Measurements from ENCODE around the gene ALOX5AP.

The ALOX5AP gene

GRCh38 chr13:30708541-30708940, 26.8 kb upstream of the ALOX5AP start:
- Mint-ChIP-seq H3K36me3 (ENCODE audit: low read depth) (no peaks in the 10 kb centered on the region), H3K27me3 (no peaks in the 10 kb centered on the region), H3K4me3 (no peak overlapping the region), H3K27ac (no peak overlapping the region), H3K9me3 (no peaks in the 10 kb centered on the region), H3K4me1 (ENCODE audit: low read depth) (peaks cover 20% of the 10 kb centered on the region)

DNA sequence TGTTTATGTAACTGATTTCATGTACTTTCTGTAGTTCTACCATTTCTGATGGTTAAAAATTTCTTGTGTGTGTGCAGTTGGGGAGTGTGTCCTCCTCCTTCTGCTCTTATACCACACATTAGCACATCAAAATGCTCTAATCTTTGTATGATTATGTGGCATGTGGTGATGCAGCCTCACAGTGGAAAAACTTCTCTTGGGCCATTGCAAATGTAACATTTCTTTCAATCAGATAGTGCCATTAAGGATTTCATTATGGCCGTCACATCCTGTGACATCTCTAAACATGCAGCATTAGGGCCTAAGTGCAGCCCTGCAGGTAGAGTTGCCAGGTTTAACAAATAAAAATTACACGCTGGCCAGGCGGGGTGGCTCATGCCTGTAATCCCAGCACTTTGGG, 24.9 kb upstream of the ALOX5AP start:
- no peak overlapping the region for H3K4me3 Mint-ChIP-seq
- H3K27ac Mint-ChIP-seq: no peak overlapping the region
- H3K4me1 Mint-ChIP-seq (ENCODE audit: low read depth): peaks cover 26% of the 10 kb centered on the region
- no peaks in the 10 kb centered on the region for H3K27me3 Mint-ChIP-seq
- no peaks in the 10 kb centered on the region for H3K9me3 Mint-ChIP-seq
- H3K36me3 Mint-ChIP-seq (ENCODE audit: low read depth): no peaks in the 10 kb centered on the region

DNA sequence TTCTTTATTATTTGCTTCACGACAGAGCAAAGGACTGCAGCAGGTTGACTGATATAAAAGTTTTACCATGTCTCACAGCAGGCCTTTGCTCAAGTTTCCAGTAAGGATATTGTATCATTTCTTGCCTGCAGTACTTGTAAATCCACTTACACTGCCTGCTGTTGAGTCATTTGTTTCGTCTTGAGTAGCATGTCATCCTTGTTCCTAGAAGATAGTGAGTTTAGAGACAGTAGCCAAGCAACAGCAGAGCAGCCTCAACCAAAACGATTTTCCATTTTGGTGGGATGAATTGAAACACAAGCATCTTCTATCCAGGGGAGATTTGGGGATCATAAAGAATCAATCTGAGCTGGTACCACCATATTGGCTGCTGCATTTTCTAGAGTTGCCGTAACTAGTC, 24.0 kb upstream of the ALOX5AP start:
- no peaks in the 10 kb centered on the region for H3K36me3 Mint-ChIP-seq (ENCODE audit: low read depth)
- H3K9me3 Mint-ChIP-seq: no peaks in the 10 kb centered on the region
- H3K27me3 Mint-ChIP-seq: no peaks in the 10 kb centered on the region
- H3K27ac Mint-ChIP-seq: no peak overlapping the region
- H3K4me3 Mint-ChIP-seq: no peak overlapping the region
- H3K4me1 Mint-ChIP-seq (ENCODE audit: low read depth): peaks cover 26% of the 10 kb centered on the region

DNA sequence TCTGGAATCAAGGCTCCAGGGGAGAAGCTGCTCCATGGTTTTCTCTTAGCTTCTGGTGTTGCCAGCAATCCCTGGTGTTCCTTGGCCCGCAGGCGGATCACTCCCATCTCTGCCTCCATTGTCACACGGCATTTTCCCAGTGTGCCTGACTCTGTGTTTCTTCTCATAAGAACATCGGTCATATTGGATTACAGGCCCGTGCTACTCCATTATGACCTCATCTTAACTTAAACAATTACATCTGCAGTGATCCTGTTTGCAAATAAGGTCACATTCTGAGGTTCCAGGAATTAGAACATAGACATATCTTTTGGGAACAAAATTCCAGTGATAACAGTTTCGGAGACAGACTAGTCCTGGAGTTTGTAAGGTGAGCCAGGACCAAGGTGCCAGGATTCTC, 23.5 kb upstream of the ALOX5AP start:
- Mint-ChIP-seq H3K9me3 (no peaks in the 10 kb centered on the region), H3K4me3 (no peak overlapping the region), H3K36me3 (ENCODE audit: low read depth) (no peaks in the 10 kb centered on the region), H3K27ac (no peak overlapping the region), H3K4me1 (ENCODE audit: low read depth) (peaks cover 26% of the 10 kb centered on the region), H3K27me3 (no peaks in the 10 kb centered on the region)

DNA sequence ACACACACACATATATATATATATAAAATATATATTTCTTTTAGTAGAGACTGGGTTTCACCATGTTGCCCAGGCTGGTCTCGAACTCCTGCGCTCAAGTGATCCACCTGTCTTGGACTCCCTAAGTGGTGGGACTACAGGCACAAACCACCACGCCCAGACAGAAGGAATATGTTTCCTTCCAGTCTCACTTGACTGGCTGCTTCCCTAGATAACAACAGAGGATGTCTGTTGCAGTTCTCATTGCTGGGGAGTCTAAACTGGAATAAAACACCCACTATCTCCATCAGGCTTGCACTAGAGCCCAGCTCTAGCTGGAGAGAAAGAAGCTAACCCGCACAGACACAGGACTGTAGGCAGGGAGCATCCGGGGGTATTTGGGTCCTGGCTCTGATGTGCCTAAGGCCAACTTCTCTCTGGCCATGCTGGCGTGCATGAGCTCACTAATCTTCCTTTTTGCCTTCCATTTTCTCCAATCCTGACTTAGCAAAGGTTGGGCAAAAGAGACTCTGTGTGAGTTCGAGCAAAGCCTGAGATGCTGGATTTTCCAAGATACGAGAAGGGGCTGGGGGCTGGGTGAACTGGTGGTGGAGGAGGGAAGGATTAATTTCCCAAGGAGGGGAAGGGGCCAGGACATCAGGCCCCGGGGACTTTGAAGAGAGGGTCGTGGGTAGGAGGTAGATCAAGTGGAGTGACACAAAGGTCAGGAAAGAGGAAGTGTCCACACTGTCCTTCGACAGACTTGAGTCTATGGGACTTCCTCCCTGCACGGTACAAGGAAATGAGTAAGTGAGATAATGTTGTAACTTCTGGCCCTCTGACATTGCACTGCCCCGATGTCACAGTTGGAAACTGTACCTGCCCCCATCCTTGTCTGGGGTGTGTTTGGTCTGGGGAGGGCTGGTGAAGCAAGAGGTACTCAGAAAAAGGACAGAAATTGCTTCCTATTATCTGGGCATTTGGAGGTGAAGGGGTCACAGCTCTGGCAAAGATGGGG, 22.5 kb upstream of the ALOX5AP start:
- Mint-ChIP-seq H3K4me3 (no peak overlapping the region), H3K4me1 (ENCODE audit: low read depth) (peaks cover 26% of the 10 kb centered on the region), H3K36me3 (ENCODE audit: low read depth) (no peaks in the 10 kb centered on the region), H3K27ac (no peak overlapping the region), H3K27me3 (no peaks in the 10 kb centered on the region), H3K9me3 (no peaks in the 10 kb centered on the region)

GRCh38 chr13:30714629-30715371, 20.5 kb upstream of the ALOX5AP start:
- Mint-ChIP-seq H3K4me1 (ENCODE audit: low read depth) (peaks cover 36% of the 10 kb centered on the region), H3K4me3 (no peak overlapping the region), H3K27me3 (no peaks in the 10 kb centered on the region), H3K27ac (no peak overlapping the region), H3K36me3 (ENCODE audit: low read depth) (no peaks in the 10 kb centered on the region), H3K9me3 (no peaks in the 10 kb centered on the region)

- Mint-ChIP-seq H3K36me3 (ENCODE audit: low read depth) (no peaks in the 10 kb centered on the region), H3K9me3 (no peaks in the 10 kb centered on the region), H3K27ac (no peak overlapping the region), H3K27me3 (no peaks in the 10 kb centered on the region), H3K4me3 (no peak overlapping the region), H3K4me1 (ENCODE audit: low read depth) (peaks cover 40% of the 10 kb centered on the region)
These were observed 20.0 kb upstream of the ALOX5AP start for GRCh38 chr13:30715372-30715756.

DNA sequence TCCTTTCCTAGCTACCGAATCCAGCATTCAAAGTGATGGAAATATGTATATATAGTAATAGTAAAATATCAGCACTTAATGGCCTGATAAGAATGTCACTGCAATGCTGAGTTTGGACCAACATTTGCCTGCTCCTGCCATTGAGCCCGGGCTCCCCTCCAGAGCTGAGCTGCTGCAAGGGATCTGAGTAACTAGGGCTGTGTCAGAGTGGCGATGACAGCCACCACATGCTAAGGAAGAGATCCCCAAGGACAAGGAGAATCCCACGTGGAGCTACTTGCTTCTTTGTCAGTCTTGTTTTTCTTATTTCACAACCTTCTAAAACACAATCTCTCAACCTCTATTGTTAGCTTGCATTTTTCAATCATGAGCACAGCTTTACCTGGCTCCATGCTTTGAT, 19.5 kb upstream of the ALOX5AP start:
- H3K36me3 Mint-ChIP-seq (ENCODE audit: low read depth): no peaks in the 10 kb centered on the region
- H3K4me3 Mint-ChIP-seq: no peak overlapping the region
- no peak overlapping the region for H3K27ac Mint-ChIP-seq
- H3K27me3 Mint-ChIP-seq: no peaks in the 10 kb centered on the region
- H3K9me3 Mint-ChIP-seq: no peaks in the 10 kb centered on the region
- peaks cover 45% of the 10 kb centered on the region for H3K4me1 Mint-ChIP-seq (ENCODE audit: low read depth)

- no peak overlapping the region for H3K4me3 Mint-ChIP-seq
- no peaks in the 10 kb centered on the region for H3K36me3 Mint-ChIP-seq (ENCODE audit: low read depth)
- peaks cover 33% of the 10 kb centered on the region for H3K4me1 Mint-ChIP-seq (ENCODE audit: low read depth)
- H3K9me3 Mint-ChIP-seq: no peaks in the 10 kb centered on the region
- no peak overlapping the region for H3K27ac Mint-ChIP-seq
- H3K27me3 Mint-ChIP-seq: peaks cover 5% of the 10 kb centered on the region
These were observed 16.4 kb upstream of the ALOX5AP start for GRCh38 chr13:30718661-30719524.

DNA sequence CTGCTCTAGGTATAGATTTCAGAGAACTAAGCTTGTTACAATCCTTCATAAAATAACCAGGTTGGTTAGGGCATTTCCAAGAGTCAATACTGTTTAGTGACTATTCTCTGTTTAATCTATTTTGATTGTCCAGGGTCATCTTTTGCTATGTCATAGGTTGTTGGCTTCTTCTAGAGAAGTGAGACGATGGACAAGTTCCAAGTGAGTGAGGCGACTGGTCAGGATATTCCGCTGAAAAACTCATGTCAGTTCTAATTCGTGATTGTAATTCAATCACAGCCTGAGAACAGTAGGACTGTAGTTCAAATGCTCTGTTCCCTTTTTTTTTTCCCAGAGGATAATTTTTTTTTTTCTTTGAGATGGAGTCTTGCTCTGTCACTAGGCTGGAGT, 15.8 kb upstream of the ALOX5AP start:
- H3K27me3 Mint-ChIP-seq: peaks cover 5% of the 10 kb centered on the region
- H3K36me3 Mint-ChIP-seq (ENCODE audit: low read depth): no peaks in the 10 kb centered on the region
- H3K4me1 Mint-ChIP-seq (ENCODE audit: low read depth): peaks cover 31% of the 10 kb centered on the region
- no peak overlapping the region for H3K4me3 Mint-ChIP-seq
- H3K27ac Mint-ChIP-seq: no peak overlapping the region
- H3K9me3 Mint-ChIP-seq: no peaks in the 10 kb centered on the region

DNA sequence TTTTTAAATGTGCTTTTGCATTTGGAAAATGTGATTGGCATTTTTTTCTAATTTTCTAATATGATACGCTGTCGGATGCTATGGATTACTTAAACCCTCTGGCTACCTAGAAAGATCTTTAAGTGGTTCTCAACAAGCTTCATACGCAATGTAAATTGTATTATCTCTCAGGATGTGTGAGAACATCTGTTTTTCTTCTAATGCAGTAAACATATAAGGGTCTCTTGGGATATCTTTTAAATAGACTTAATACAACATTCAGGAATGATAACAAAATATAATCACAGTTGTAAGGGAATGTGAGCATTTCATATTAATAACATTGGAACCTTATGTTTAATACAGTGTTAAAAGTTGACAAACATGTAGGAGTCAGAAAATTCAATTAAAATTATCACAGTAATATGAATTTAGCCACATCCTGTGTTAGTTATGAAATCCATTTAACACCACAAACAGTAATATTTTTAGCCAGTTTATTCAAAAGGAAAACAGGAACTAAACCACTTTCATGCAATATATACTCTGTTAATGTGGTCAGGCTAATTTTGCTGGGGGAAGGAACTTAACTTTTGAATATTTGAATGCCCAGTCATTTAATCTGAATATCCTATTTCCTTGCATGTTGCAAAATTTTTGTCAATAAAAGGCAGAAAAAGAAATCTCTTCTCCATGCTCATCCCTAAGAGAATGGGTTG, 15.0 kb upstream of the ALOX5AP start:
- Mint-ChIP-seq H3K4me3 (no peak overlapping the region), H3K27ac (no peak overlapping the region), H3K36me3 (ENCODE audit: low read depth) (no peaks in the 10 kb centered on the region), H3K4me1 (ENCODE audit: low read depth) (peaks cover 31% of the 10 kb centered on the region), H3K27me3 (peaks cover 5% of the 10 kb centered on the region), H3K9me3 (no peaks in the 10 kb centered on the region)

DNA sequence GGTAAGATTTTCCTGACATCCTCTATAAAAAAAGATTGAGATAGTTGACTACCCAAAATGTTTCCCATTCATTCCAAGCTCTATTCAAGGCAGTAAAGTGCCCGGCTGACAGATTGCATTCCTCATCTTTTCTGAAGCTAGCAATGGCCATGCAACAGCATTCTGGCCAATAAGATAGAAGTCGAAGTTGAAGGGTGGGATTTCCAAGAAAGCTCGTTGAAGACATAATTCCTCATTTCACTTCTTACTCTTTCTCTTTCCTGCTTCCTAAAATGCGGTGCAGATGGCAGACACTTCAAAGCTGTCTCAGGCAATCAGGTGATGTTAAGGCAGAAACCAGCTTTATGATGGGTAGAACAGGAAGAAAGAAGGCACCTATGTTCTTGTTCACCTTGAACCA, 13.4 kb upstream of the ALOX5AP start:
- peaks cover 5% of the 10 kb centered on the region for H3K27me3 Mint-ChIP-seq
- no peaks in the 10 kb centered on the region for H3K36me3 Mint-ChIP-seq (ENCODE audit: low read depth)
- H3K9me3 Mint-ChIP-seq: no peaks in the 10 kb centered on the region
- H3K4me1 Mint-ChIP-seq (ENCODE audit: low read depth): peaks cover 31% of the 10 kb centered on the region
- no peak overlapping the region for H3K4me3 Mint-ChIP-seq
- no peak overlapping the region for H3K27ac Mint-ChIP-seq

DNA sequence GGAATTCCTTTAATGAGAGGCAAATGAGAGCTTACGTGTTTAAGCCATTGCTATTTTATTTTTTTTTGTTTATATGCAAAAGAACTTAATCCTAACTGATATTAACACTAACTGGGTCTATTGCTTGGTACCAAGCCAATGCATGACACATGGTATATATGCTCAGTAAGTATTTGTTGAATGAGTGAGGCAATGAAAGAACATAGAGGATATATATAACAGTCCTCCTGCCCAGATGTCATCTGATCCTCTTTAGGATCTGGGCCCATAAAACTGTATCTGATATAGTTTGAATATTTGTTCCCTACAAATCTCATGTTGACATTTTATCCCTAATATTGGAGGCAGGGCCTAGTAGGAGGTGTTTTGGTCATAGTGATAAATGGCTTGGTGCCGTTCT, 13.0 kb upstream of the ALOX5AP start:
- Mint-ChIP-seq H3K27ac (no peak overlapping the region), H3K36me3 (ENCODE audit: low read depth) (no peaks in the 10 kb centered on the region), H3K4me3 (no peak overlapping the region), H3K4me1 (ENCODE audit: low read depth) (peaks cover 31% of the 10 kb centered on the region), H3K27me3 (peaks cover 5% of the 10 kb centered on the region), H3K9me3 (no peaks in the 10 kb centered on the region)

- H3K4me1 Mint-ChIP-seq (ENCODE audit: low read depth): peaks cover 21% of the 10 kb centered on the region
- H3K36me3 Mint-ChIP-seq (ENCODE audit: low read depth): no peaks in the 10 kb centered on the region
- no peak overlapping the region for H3K27ac Mint-ChIP-seq
- H3K27me3 Mint-ChIP-seq: peaks cover 5% of the 10 kb centered on the region
- no peak overlapping the region for H3K4me3 Mint-ChIP-seq
- H3K9me3 Mint-ChIP-seq: no peaks in the 10 kb centered on the region
These were observed 10.6 kb upstream of the ALOX5AP start for GRCh38 chr13:30724778-30725177.
